B cell (primary cell): ENCODE results near the gene SLC35E1. TPM values are rescaled to one million over a fixed set of nuclear protein-coding genes. Genes with fewer than 3 reads are reported as not detected.
A peak's percentile ranks its signal among the peaks of the same experiment; 100 is the strongest.

Experiments
- ATAC-seq: fragments of 200-7000 bp; cut with Tn5 transposase; one replicate; pipeline ENCODE4 v1.10.0; 2021; ENCODE audit warnings: low read depth, mild to moderate bottlenecking, moderate number of reproducible peaks, moderate library complexity
- CTCF ChIA-PET: fragments of 350-600 bp; sonication (Branson Sonifier 250); formaldehyde crosslinking; loops from one replicate; lab custom pipeline; 2021; ENCODE audit warnings: antibody characterized with exemption, inconsistent platforms; lab: Charles Lee
- POLR2A ChIA-PET: fragments of 350-600 bp; sonication (Branson Sonifier 250); formaldehyde crosslinking; loops from one replicate; lab custom pipeline; 2021; ENCODE audit warnings: antibody characterized with exemption; lab: Charles Lee
- DNase-seq: peaks from one replicate; pipeline ENCODE4 v3.0.0; 2013
- H2AFZ ChIP-seq: 2 replicates; pipeline ENCODE4 v1.6.1; 2012; ENCODE audit warnings: mild to moderate bottlenecking, low read depth, low read length; ENCODE audit not compliant: insufficient read depth, poor library complexity, severe bottlenecking
- H3K27ac ChIP-seq, 2 donors: 1 replicate in 1 of 2; 2 replicates in 1 of 2; pipeline ENCODE4 v1.5.1; 2012 to 2013; ENCODE audit warnings: low read length in 2 of 2, mild to moderate bottlenecking in 2 of 2, moderate library complexity in 1 of 2
- H3K27me3 ChIP-seq, 4 experiments: fragments of 200-600 bp in 1 of 4; sonication (generic) in 1 of 4; replicated peaks in 1 of 4; 1 replicate in 2 of 4; 2 replicates in 2 of 4; pipeline versions ENCODE4 v1.6.1 to v1.7.0; 2013 to 2016; ENCODE audit warnings: low read length in 3 of 4, mild to moderate bottlenecking in 2 of 4, mixed read lengths in 1 of 4, moderate library complexity in 1 of 4; ENCODE audit not compliant: insufficient read depth in 4 of 4, control insufficient read depth in 3 of 4; ENCODE audit errors: control extremely low read depth in 1 of 4
- H3K36me3 ChIP-seq, 2 experiments: replicated peaks in 1 of 2; 1 replicate in 1 of 2; 2 replicates in 1 of 2; pipeline versions ENCODE4 v1.6.1 to v1.7.1; 2013; ENCODE audit warnings: low read length in 1 of 2; ENCODE audit not compliant: insufficient read depth in 2 of 2, control insufficient read depth in 1 of 2; ENCODE audit errors: control extremely low read depth in 1 of 2, extremely low read depth in 1 of 2
- H3K4me1 ChIP-seq, 2 donors: fragments of 200-600 bp in 1 of 2; sonication (generic) in 1 of 2; 1 replicate in 1 of 2; 2 replicates in 1 of 2; pipeline versions ENCODE4 v1.5.1 to v1.6.1; 2013 to 2017; ENCODE audit warnings: low read length in 2 of 2; ENCODE audit not compliant: control insufficient read depth in 2 of 2, insufficient read depth in 2 of 2
- H3K4me2 ChIP-seq: replicated peaks from 2 replicates; pipeline ENCODE3; 2012; ENCODE audit warnings: mild to moderate bottlenecking, low read depth, low read length; ENCODE audit not compliant: poor library complexity, severe bottlenecking
- H3K4me3 ChIP-seq, 5 experiments: fragments of 200-600 bp in 1 of 5; sonication (generic) in 1 of 5; 1 replicate in 3 of 5; 2 replicates in 2 of 5; pipeline versions ENCODE4 v1.5.1 to v1.7.0; 2011 to 2016; ENCODE audit warnings: low read length in 4 of 5, mild to moderate bottlenecking in 4 of 5, low read depth in 2 of 5, control low read depth in 1 of 5, moderate library complexity in 1 of 5; ENCODE audit not compliant: insufficient read depth in 1 of 5; ENCODE audit errors: control extremely low read depth in 1 of 5, extremely low read depth in 1 of 5
- H3K79me2 ChIP-seq: fragments of 200-600 bp; sonication (generic); one replicate; pipeline ENCODE4 v1.6.0; 2016; ENCODE audit warnings: low read length; ENCODE audit not compliant: control insufficient read depth, insufficient read depth
- H3K9ac ChIP-seq: fragments of 200-600 bp; sonication (generic); 2 replicates; pipeline ENCODE4 v1.6.1; 2017; ENCODE audit warnings: mild to moderate bottlenecking, low read length, moderate library complexity
- H3K9me3 ChIP-seq, 3 donors: one replicate each; pipeline versions ENCODE4 v1.6.1 to v1.7.1; 2013; ENCODE audit warnings: low read length in 2 of 3; ENCODE audit not compliant: control insufficient read depth in 2 of 3, insufficient read depth in 1 of 3; ENCODE audit errors: control extremely low read depth in 1 of 3
- H4K20me1 ChIP-seq: 2 replicates; pipeline ENCODE4 v1.6.0; 2012; ENCODE audit warnings: mild to moderate bottlenecking, low read length; ENCODE audit not compliant: insufficient read depth, control insufficient read depth, poor library complexity, severe bottlenecking
- H3K27ac Mint-ChIP-seq: one replicate; pipeline ENCODE4 v1.8.0; 2021; ENCODE audit warnings: mixed read lengths
- H3K27me3 Mint-ChIP-seq: one replicate; pipeline ENCODE4 v1.8.0; 2021; ENCODE audit warnings: mixed read lengths
- H3K4me1 Mint-ChIP-seq: one replicate; pipeline ENCODE4 v1.8.0; 2021; ENCODE audit warnings: mixed read lengths
- H3K4me3 Mint-ChIP-seq: one replicate; pipeline ENCODE4 v1.8.0; 2021; ENCODE audit warnings: mixed read lengths
- H3K9me3 Mint-ChIP-seq: one replicate; pipeline ENCODE4 v1.8.0; 2022; ENCODE audit warnings: mixed read lengths; ENCODE audit not compliant: insufficient read depth
- CTCF ChIP-seq: fragments of 200-600 bp; IDR thresholded peaks from one replicate; pipeline ENCODE4 v1.8.0; 2022; ENCODE audit warnings: antibody characterized with exemption, mild to moderate bottlenecking
- EZH2 ChIP-seq: IDR thresholded peaks from 2 replicates; pipeline ENCODE4 v1.6.1; 2012; ENCODE audit warnings: borderline replicate concordance, low read depth, mild to moderate bottlenecking, moderate library complexity, low read length; ENCODE audit not compliant: insufficient read depth, poor library complexity, severe bottlenecking
- WGBS: methylation state at CpG from one replicate; pipeline ENCODE4 v1.1.5; 2013; ENCODE audit warnings: missing lambda C conversion rate; ENCODE audit not compliant: insufficient coverage; 5-methylcytosine and 5-hydroxymethylcytosine counted together
- intact Hi-C: fragments of 100-400 bp; cut with micrococcal nuclease; formaldehyde crosslinking; loops from one replicate; pipeline ENCODE4 v1.10.0; 2022
- polyA plus RNA-seq: library from polyadenylated mRNA; depleted of rRNA; stranded (reverse); fragments of >200 nt; gene quantifications from 2 replicates; pipeline ENCODE4 v1.2.3, GENCODE V29; 2012
- total RNA-seq, 2 donors: library from RNA; stranded (reverse); fragments of 120-200 nt in 1 of 2; gene quantifications; 1 replicate in 1 of 2; 2 replicates in 1 of 2; pipeline versions ENCODE4 v1.2.3 to v1.2.4, GENCODE V29; 2013 to 2022

SLC35E1 gene
- total and polyA plus RNA-seq, 2 donors (not counting 1 experiment from before 2014, with no cell fraction given): 23.4 to 46.8 TPM

- peak overlapping the region; percentile 88 for H3K4me2 ChIP-seq
- WGBS: 47% methylated on average over 9 of the region's 9 CpGs
- ChIA-PET POLR2A (interaction anchor here (0.9 to 7.0 kb wide), 9 partner anchors 13 to 443 kb away, joined by 3 to 73 read pairs (median 7); partner anchors contain the start of genes HSH2D, MED26, SLC35E1 and SMIM7), CTCF (interaction anchor here (0.9 to 2.6 kb wide), 7 partner anchors 14 to 259 kb away, joined by 3 to 26 read pairs (median 4); partner anchors contain the start of genes MED26, SLC35E1 and TMEM38A)
- peaks cover 0 to 4% of the 10 kb centered on the region in 2 experiments for H3K36me3 ChIP-seq
- H3K4me1 ChIP-seq: peaks cover 75 to 95% of the 10 kb centered on the region in 2 donors
- Mint-ChIP-seq H3K4me1 (peaks cover 92% of the 10 kb centered on the region), H3K27me3 (no peaks in the 10 kb centered on the region), H3K27ac (peak overlapping the region; percentile 100), H3K9me3 (no peaks in the 10 kb centered on the region), H3K4me3 (peak overlapping the region; percentile 97)
- TF ChIP-seq EZH2: no peak
- H2AFZ ChIP-seq: no peak overlapping the region
- H4K20me1 ChIP-seq: peaks cover 47% of the 10 kb centered on the region
- H3K27ac ChIP-seq: peak overlapping the region; percentile 98 to 99
- DNase-seq: no peak
- peak overlapping the region; percentile 89 for H3K9ac ChIP-seq
- H3K4me3 ChIP-seq: peak overlapping the region; percentile 62 to 93 (median 83)
- no peaks in the 10 kb centered on the region for H3K9me3 ChIP-seq
- intact Hi-C loops: loop anchor here (2.0 to 10.0 kb wide), 7 partner anchors 132 to 721 kb away; partner anchors contain the start of genes DDA1, HSH2D, MRPL34 and NWD1
- H3K27me3 ChIP-seq: no peaks in the 10 kb centered on the region
- H3K79me2 ChIP-seq: peaks cover 87% of the 10 kb centered on the region
- no peak for ATAC-seq
Measured at GRCh38 chr19:16586477-16586871, 14.3 kb upstream of the SLC35E1 start.

GRCh38 chr19:16585808-16586476 lies 13.7 kb upstream of the SLC35E1 start:
- DNase-seq (peak; percentile 92), ATAC-seq (peak; percentile 34)
- Histone ChIP-seq H2AFZ (peak overlapping the region; percentile 6), H3K27ac (peak overlapping the region; percentile 98 to 99), H3K9ac (peak overlapping the region; percentile 89), H3K4me2 (peak overlapping the region; percentile 88), H3K79me2 (peaks cover 87% of the 10 kb centered on the region), H3K4me3 (peak overlapping the region; percentile 68 to 93 (median 85)), H3K27me3 (no peaks in the 10 kb centered on the region), H3K9me3 (no peaks in the 10 kb centered on the region), H3K4me1 (peaks cover 73 to 95% of the 10 kb centered on the region in 2 donors), H4K20me1 (peaks cover 47% of the 10 kb centered on the region), H3K36me3 (peaks cover 0 to 4% of the 10 kb centered on the region in 2 experiments)
- Mint-ChIP-seq H3K9me3 (no peaks in the 10 kb centered on the region), H3K27ac (peak overlapping the region; percentile 100), H3K27me3 (no peaks in the 10 kb centered on the region), H3K4me1 (peaks cover 92% of the 10 kb centered on the region), H3K4me3 (peak overlapping the region; percentile 97)
- CTCF ChIA-PET: interaction anchor here (2.5 to 2.7 kb wide), 3 partner anchors 13 to 75 kb away, joined by 8 to 26 read pairs (median 18); partner anchors contain the start of genes SLC35E1 and TMEM38A
- POLR2A ChIA-PET: interaction anchor here (0.6 to 7.0 kb wide), 13 partner anchors 9 to 635 kb away, joined by 3 to 73 read pairs (median 5); partner anchors contain the start of genes HSH2D, MED26, SLC35E1 and SMIM7
- whole genome bisulfite sequencing: 6% methylated on average over 7 of the region's 11 CpGs
- TF ChIP-seq EZH2: no peak
- no peak for TF ChIP-seq CTCF
- intact Hi-C loops: loop anchor here (2.0 to 10.0 kb wide), 7 partner anchors 133 to 721 kb away; partner anchors contain the start of genes DDA1, HSH2D, MRPL34 and NWD1
